ENCODE results near the gene ERFL. TPM values are rescaled to one million over a fixed set of nuclear protein-coding genes. Genes with fewer than 3 reads are reported as not detected.

Gene ERFL
- polyA plus RNA-seq, 2 donors, result 0.07 to 0.24 TPM

DNA sequence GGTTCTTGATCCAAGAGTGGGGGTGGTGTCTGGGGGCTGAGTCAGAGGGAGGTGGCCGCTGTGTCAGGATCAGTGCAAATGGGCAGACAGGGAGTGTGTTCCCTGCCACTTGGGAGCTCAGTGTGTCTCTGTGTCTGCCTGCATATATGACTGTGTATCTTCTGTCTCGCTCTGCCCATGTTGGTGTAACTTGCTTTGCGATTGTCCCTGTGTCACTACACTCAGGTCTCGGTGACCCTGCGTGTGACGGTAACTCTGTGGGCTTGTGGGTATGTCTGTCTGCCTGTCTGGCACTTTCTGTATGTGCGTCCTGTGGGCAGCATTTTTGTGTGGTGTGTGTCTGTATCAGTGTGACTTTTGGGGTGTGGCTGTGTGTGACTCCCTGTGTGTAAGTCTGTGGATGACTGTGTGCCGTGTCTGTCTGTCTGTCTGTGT lies 8.2 kb upstream of the ERFL start:
- Histone ChIP-seq H3K27ac (ENCODE audit: low read depth in 2 of 2, low read length in 1 of 2) (no peak overlapping the region), H3K27me3 (ENCODE audit: control insufficient read depth in 1 of 2, insufficient read depth in 2 of 2, low read length in 2 of 2) (peaks cover 0 to 19% of the 10 kb centered on the region in 2 donors), H3K4me1 (ENCODE audit: control insufficient read depth in 2 of 2, insufficient read depth in 2 of 2, low read length in 1 of 2) (peaks cover 2 to 3% of the 10 kb centered on the region in 2 donors), H3K4me3 (ENCODE audit: low read depth in 1 of 2, low read length in 2 of 2) (no peak overlapping the region), H3K9me3 (ENCODE audit: control insufficient read depth in 2 of 2, insufficient read depth in 1 of 2, low read depth in 1 of 2, low read length in 1 of 2) (no peaks in the 10 kb centered on the region), H3K36me3 (ENCODE audit: control insufficient read depth in 2 of 2, insufficient read depth in 2 of 2, low read length in 1 of 2) (no peaks in the 10 kb centered on the region)
- 59 to 61% methylated on average over 8 of the region's 8 CpGs for WGBS, 2 donors

DNA sequence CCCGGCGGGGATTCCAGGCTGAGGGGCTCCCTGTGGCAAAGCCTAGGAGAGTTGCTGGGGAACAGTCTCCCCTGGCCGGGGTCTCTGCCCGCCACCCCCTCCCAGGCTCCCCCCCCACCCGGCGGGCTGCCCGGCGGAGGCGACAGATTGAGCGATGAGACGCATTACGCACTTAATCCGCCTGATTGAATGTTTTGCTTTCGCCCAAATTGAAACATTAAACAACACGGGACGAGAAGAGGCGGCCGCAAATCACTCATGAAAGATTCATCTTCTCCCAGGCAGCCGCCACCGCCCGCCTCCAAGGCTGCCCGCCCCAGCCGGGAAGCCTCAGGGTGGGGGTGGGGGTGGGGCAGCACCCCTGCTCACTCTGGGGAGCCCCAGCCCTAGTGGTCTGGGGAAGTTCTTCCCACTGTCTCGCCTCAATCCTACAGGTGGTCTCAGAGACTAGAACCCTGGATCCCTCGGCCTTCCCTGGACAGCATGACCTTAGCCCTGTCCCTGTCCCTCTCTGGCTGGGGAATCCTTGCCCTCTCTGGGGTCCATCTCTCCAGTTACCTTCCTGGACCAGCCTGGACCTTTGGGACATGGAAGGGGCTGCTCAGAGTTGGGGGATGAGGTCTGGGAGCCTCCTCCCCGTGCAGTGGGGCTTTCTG lies 7.6 kb upstream of the ERFL start:
- Histone ChIP-seq H3K36me3 (ENCODE audit: control insufficient read depth in 2 of 2, insufficient read depth in 2 of 2, low read length in 1 of 2) (no peaks in the 10 kb centered on the region), H3K4me1 (ENCODE audit: control insufficient read depth in 2 of 2, insufficient read depth in 2 of 2, low read length in 1 of 2) (peaks cover 2 to 3% of the 10 kb centered on the region in 2 donors), H3K27me3 (ENCODE audit: control insufficient read depth in 1 of 2, insufficient read depth in 2 of 2, low read length in 2 of 2) (peaks cover 0 to 15% of the 10 kb centered on the region in 2 donors), H3K27ac (ENCODE audit: low read depth in 2 of 2, low read length in 1 of 2) (no peak overlapping the region), H3K4me3 (ENCODE audit: low read depth in 1 of 2, low read length in 2 of 2) (no peak overlapping the region), H3K9me3 (ENCODE audit: control insufficient read depth in 2 of 2, insufficient read depth in 1 of 2, low read depth in 1 of 2, low read length in 1 of 2) (no peaks in the 10 kb centered on the region)
- WGBS, 2 donors, result 12 to 22% methylated on average over 18 to 26 of the region's 26 CpGs

DNA sequence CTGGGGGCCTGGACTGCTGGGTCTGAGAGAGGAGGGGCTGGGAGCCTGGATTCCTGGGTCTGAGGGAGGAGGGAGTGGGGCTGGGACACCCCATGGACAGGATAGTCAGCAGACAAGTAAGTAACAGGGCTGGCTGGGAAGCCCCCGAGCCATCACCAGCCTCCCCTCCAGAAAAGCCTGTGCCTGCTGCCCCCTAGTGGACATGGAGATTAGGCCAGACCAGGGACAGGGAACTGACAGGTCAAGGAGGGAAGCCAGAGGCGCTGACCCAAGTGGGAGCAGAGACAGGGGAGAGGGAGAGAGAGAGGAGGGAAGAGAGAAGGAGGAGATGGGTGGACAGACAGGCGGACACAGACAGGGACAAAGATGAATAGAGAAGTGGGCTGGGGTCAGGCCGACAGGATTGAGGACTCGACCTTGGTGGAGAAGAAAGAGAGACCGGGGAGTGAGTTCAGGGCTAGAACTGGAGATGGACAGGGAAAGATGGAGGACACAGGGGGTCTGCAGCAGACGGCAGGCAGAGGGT lies 6.7 kb upstream of the ERFL start:
- no peak overlapping the region for H3K27ac ChIP-seq (ENCODE audit: low read depth in 2 of 2, low read length in 1 of 2)
- peaks cover 0 to 15% of the 10 kb centered on the region in 2 donors for H3K27me3 ChIP-seq (ENCODE audit: control insufficient read depth in 1 of 2, insufficient read depth in 2 of 2, low read length in 2 of 2)
- H3K4me1 ChIP-seq (ENCODE audit: control insufficient read depth in 2 of 2, insufficient read depth in 2 of 2, low read length in 1 of 2), result peaks cover 2 to 3% of the 10 kb centered on the region in 2 donors
- H3K36me3 ChIP-seq (ENCODE audit: control insufficient read depth in 2 of 2, insufficient read depth in 2 of 2, low read length in 1 of 2), result no peaks in the 10 kb centered on the region
- WGBS, 2 donors, result 21 to 24% methylated on average over 7 of the region's 7 CpGs
- H3K9me3 ChIP-seq (ENCODE audit: control insufficient read depth in 2 of 2, insufficient read depth in 1 of 2, low read depth in 1 of 2, low read length in 1 of 2), result no peaks in the 10 kb centered on the region
- no peak overlapping the region for H3K4me3 ChIP-seq (ENCODE audit: low read depth in 1 of 2, low read length in 2 of 2)

DNA sequence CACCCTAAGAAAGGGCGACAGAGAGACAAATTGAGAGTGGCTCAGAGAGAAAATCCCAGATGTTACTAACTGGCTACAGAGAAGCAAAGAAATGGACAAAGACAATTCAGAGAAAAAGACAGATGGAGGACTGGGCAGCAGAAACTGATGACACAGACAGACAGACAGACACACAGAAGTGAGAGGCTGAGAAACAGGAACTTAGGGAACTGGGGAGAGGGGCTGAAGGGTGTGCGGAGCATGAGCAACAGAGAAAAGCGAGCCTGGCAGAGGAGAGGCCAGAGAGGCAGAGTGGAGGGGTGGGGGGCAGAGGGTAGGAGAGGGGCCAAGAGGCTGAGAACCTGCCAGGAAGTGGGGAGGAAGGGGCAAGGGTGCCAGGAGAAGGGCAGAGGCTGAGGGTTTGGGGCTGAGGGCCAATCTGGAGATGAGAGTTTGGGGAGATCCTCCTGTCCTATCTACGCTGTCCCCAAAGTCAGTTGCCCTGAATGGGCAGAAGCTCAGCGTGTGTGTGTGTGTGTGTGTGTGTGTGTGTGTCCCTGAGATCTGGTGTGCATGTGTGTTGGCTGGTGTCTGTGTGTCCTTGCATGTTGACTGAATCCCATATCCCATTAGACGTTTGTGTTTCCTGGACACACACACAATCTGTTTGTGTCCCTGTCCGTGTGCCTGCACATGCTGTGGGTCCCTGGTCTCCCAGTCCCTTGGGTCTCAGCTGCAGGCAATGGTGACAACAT lies 5.6 kb upstream of the ERFL start:
- no peak overlapping the region for H3K4me3 ChIP-seq (ENCODE audit: low read depth in 1 of 2, low read length in 2 of 2)
- peaks cover 0 to 22% of the 10 kb centered on the region in 2 donors for H3K27me3 ChIP-seq (ENCODE audit: control insufficient read depth in 1 of 2, insufficient read depth in 2 of 2, low read length in 2 of 2)
- no peaks in the 10 kb centered on the region for H3K36me3 ChIP-seq (ENCODE audit: control insufficient read depth in 2 of 2, insufficient read depth in 2 of 2, low read length in 1 of 2)
- H3K4me1 ChIP-seq (ENCODE audit: control insufficient read depth in 2 of 2, insufficient read depth in 2 of 2, low read length in 1 of 2), result peaks cover 2 to 7% of the 10 kb centered on the region in 2 donors
- WGBS, 2 donors, result 70 to 76% methylated on average over 7 of the region's 7 CpGs
- H3K27ac ChIP-seq (ENCODE audit: low read depth in 2 of 2, low read length in 1 of 2), result no peak overlapping the region
- H3K9me3 ChIP-seq (ENCODE audit: control insufficient read depth in 2 of 2, insufficient read depth in 1 of 2, low read depth in 1 of 2, low read length in 1 of 2), result no peaks in the 10 kb centered on the region

DNA sequence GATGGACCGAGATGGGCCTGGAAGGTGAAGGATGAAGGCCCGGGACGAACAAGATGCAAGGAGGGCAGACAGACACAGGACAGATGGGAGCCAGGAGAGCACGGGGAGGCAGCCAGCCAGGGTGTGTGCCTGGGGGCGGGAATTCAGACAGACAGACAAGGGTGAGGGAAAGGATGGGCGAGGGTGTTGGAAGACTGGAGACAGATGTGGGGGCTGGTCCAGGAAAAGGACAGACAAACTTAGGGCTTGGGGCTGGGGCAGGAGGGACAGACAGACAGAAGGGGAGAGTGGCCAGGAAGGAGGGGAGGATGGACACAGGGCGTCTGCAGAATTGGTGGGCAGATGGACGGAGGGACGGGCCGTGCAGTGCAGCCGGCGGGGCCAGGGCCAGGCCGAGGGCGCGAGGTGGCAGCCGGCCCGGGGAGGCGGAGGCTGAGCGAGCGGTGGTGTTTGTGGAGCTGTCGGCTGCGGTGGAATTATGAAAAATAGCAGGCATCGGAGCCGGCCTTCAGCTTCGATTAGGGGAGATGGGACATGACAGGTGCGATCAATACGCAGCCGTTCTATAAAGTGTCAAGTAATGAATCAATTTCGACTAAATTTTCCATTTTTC lies 4.6 kb upstream of the ERFL start:
- Histone ChIP-seq H3K4me3 (ENCODE audit: low read depth in 1 of 2, low read length in 2 of 2) (no peak overlapping the region), H3K27me3 (ENCODE audit: control insufficient read depth in 1 of 2, insufficient read depth in 2 of 2, low read length in 2 of 2) (peaks cover 0 to 31% of the 10 kb centered on the region in 2 donors), H3K27ac (ENCODE audit: low read depth in 2 of 2, low read length in 1 of 2) (no peak overlapping the region), H3K4me1 (ENCODE audit: control insufficient read depth in 2 of 2, insufficient read depth in 2 of 2, low read length in 1 of 2) (peaks cover 2 to 13% of the 10 kb centered on the region in 2 donors), H3K9me3 (ENCODE audit: control insufficient read depth in 2 of 2, insufficient read depth in 1 of 2, low read depth in 1 of 2, low read length in 1 of 2) (no peaks in the 10 kb centered on the region), H3K36me3 (ENCODE audit: control insufficient read depth in 2 of 2, insufficient read depth in 2 of 2, low read length in 1 of 2) (no peaks in the 10 kb centered on the region)
- 24 to 27% methylated on average over 29 of the region's 29 CpGs for WGBS, 2 donors

DNA sequence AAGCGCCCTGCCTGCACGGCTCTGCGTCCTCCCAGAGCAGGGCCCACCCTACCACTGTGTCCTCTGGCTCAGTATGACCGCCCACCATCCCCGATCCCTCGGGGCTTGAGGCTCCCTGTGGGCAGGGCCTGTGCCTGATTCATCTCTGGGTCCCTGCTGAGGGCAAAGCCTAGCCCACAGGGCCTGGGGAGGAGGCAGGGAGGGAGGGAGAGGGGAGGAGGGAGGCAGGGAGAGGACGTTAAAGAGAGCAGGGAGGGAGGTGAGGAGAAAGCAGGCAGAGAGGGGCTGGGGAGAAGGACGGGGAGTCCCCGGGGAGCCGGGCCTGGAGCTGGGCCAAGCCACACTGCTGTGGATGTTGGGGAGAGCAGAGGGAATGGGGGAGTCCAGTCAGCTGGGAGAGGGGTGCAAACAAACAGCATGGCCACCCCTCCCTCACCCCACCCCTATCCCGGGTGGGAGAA lies 4.0 kb upstream of the ERFL start:
- WGBS, 2 donors, result 26 to 46% methylated on average over 11 of the region's 11 CpGs
- H3K27me3 ChIP-seq (ENCODE audit: control insufficient read depth in 1 of 2, insufficient read depth in 2 of 2, low read length in 2 of 2), result peaks cover 0 to 36% of the 10 kb centered on the region in 2 donors
- peaks cover 2 to 13% of the 10 kb centered on the region in 2 donors for H3K4me1 ChIP-seq (ENCODE audit: control insufficient read depth in 2 of 2, insufficient read depth in 2 of 2, low read length in 1 of 2)
- H3K36me3 ChIP-seq (ENCODE audit: control insufficient read depth in 2 of 2, insufficient read depth in 2 of 2, low read length in 1 of 2), result no peaks in the 10 kb centered on the region
- H3K4me3 ChIP-seq (ENCODE audit: low read depth in 1 of 2, low read length in 2 of 2), result no peak overlapping the region
- H3K9me3 ChIP-seq (ENCODE audit: control insufficient read depth in 2 of 2, insufficient read depth in 1 of 2, low read depth in 1 of 2, low read length in 1 of 2), result no peaks in the 10 kb centered on the region
- no peak overlapping the region for H3K27ac ChIP-seq (ENCODE audit: low read depth in 2 of 2, low read length in 1 of 2)

DNA sequence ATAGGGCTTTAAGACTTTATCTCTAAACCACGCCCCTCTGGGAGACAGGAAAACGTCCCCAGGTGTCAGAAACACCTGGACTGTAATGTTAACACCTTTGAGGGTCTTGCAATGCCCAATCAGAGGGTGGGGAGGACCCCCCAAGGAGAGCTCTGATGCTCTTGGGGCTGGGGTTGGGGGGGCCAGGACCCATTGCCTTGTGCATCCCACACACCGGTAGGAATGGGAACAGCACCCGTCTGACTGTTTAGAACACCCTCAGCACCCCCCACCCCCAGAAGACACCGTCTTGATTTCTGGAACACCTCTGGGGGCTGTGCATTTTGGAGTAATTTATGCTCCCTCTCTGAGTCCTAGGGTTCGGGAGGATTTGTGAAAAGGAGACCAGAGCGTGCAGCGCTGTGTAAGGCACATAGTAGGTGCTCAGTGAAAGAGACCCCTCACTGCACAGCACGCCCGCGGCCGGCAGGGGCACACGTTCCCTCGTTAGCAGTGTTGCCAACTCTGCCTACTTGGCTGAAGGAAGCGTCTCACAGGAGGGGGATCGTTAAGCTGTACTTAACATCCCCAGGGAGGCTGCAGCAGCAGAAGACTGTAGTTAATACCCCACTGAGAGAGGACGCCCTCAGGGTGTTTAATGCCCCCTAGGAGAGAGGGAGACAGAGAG lies 2.8 kb upstream of the ERFL start:
- H3K9me3 ChIP-seq (ENCODE audit: control insufficient read depth in 2 of 2, insufficient read depth in 1 of 2, low read depth in 1 of 2, low read length in 1 of 2), result no peaks in the 10 kb centered on the region
- peaks cover 2 to 43% of the 10 kb centered on the region in 2 donors for H3K27me3 ChIP-seq (ENCODE audit: control insufficient read depth in 1 of 2, insufficient read depth in 2 of 2, low read length in 2 of 2)
- H3K36me3 ChIP-seq (ENCODE audit: control insufficient read depth in 2 of 2, insufficient read depth in 2 of 2, low read length in 1 of 2), result no peaks in the 10 kb centered on the region
- H3K27ac ChIP-seq (ENCODE audit: low read depth in 2 of 2, low read length in 1 of 2), result no peak overlapping the region
- peaks cover 2 to 13% of the 10 kb centered on the region in 2 donors for H3K4me1 ChIP-seq (ENCODE audit: control insufficient read depth in 2 of 2, insufficient read depth in 2 of 2, low read length in 1 of 2)
- no peak overlapping the region for H3K4me3 ChIP-seq (ENCODE audit: low read depth in 1 of 2, low read length in 2 of 2)
- 14 to 18% methylated on average over 17 of the region's 17 CpGs for WGBS, 2 donors

DNA sequence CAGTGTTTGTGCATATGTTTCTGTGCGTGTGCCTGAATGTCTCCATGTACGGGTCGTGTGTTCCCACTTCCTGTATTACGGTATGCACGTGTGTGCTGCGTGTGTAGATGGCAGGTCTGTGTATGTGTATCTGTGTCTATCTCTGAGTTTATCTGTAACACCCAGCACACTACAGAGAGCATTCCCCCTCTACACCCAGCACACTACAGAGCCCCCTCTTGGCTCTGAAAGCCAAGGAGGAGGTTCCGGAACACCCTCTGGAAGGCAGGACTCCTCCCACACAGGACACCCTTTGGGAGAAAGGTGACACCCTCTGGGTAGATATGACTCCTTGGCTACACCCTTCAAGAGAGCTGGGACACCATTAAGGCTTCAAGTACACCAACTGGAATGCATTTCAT lies 2.1 kb upstream of the ERFL start:
- H3K4me3 ChIP-seq (ENCODE audit: low read depth in 1 of 2, low read length in 2 of 2), result no peak overlapping the region
- H3K4me1 ChIP-seq (ENCODE audit: control insufficient read depth in 2 of 2, insufficient read depth in 2 of 2, low read length in 1 of 2), result peaks cover 0 to 13% of the 10 kb centered on the region in 2 donors
- H3K27me3 ChIP-seq (ENCODE audit: control insufficient read depth in 1 of 2, insufficient read depth in 2 of 2, low read length in 2 of 2), result peaks cover 4 to 43% of the 10 kb centered on the region in 2 donors
- no peaks in the 10 kb centered on the region for H3K36me3 ChIP-seq (ENCODE audit: control insufficient read depth in 2 of 2, insufficient read depth in 2 of 2, low read length in 1 of 2)
- WGBS, 2 donors, result 21 to 34% methylated on average over 7 of the region's 7 CpGs
- no peaks in the 10 kb centered on the region for H3K9me3 ChIP-seq (ENCODE audit: control insufficient read depth in 2 of 2, insufficient read depth in 1 of 2, low read depth in 1 of 2, low read length in 1 of 2)
- no peak overlapping the region for H3K27ac ChIP-seq (ENCODE audit: low read depth in 2 of 2, low read length in 1 of 2)

DNA sequence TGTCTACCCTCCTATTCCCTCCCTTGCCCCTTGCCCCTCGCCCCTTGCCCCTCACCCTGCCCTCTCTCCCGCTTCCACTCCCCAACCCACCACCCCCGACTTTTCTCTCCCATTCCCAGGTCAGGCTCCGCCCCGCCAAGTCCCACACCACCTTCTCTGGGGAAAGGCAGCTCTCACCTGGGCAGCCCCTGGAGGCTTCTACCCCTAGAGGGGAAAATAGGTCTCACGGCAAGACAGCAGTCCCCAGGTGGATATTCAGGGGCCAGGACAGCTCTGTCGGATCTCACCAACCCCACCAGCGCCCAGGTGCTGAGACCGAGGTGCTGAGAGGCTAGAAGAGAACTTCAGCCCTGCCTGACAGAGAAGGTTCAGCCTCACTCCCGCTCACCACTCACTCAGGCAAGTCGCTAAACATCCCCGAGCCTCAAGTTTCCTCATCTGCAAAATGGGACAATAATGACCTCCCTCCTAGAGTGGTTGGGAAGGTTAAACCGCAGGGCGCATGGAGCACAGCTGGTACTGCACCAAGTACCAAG lies 1.4 kb upstream of the ERFL start:
- Histone ChIP-seq H3K36me3 (ENCODE audit: control insufficient read depth in 2 of 2, insufficient read depth in 2 of 2, low read length in 1 of 2) (no peaks in the 10 kb centered on the region), H3K27me3 (ENCODE audit: control insufficient read depth in 1 of 2, insufficient read depth in 2 of 2, low read length in 2 of 2) (peaks cover 4 to 43% of the 10 kb centered on the region in 2 donors), H3K4me1 (ENCODE audit: control insufficient read depth in 2 of 2, insufficient read depth in 2 of 2, low read length in 1 of 2) (peaks cover 0 to 10% of the 10 kb centered on the region in 2 donors), H3K9me3 (ENCODE audit: control insufficient read depth in 2 of 2, insufficient read depth in 1 of 2, low read depth in 1 of 2, low read length in 1 of 2) (no peaks in the 10 kb centered on the region), H3K4me3 (ENCODE audit: low read depth in 1 of 2, low read length in 2 of 2) (no peak overlapping the region), H3K27ac (ENCODE audit: low read depth in 2 of 2, low read length in 1 of 2) (no peak overlapping the region)
- WGBS, 2 donors, result 26 to 32% methylated on average over 14 of the region's 14 CpGs
